AG04450 (cell line): ENCODE results near the gene URB1. TPM values are rescaled to one million over a fixed set of nuclear protein-coding genes. Genes with fewer than 3 reads are reported as not detected.

Experiments
- CTCF ChIA-PET: fragments of 300-600, 350-600 bp; formaldehyde crosslinking; extraction: SDS; loops from one replicate; lab custom pipeline; 2022; ENCODE audit warnings: antibody characterized with exemption, inconsistent platforms; lab: Charles Lee
- POLR2A ChIA-PET: fragments of 350-600 bp; formaldehyde crosslinking; extraction: SDS; loops from one replicate; lab custom pipeline; 2021; ENCODE audit warnings: antibody characterized with exemption, inconsistent platforms; lab: Yijun Ruan, JAX
- DNase-seq: peaks from one replicate; pipeline ENCODE4 v3.0.0-alpha.2; 2011; ENCODE audit warnings: low read depth, low spot score
- H3K27ac ChIP-seq: one replicate; pipeline ENCODE4 v1.5.1; 2012; ENCODE audit warnings: low read depth, low read length, control low read depth
- H3K27me3 ChIP-seq: one replicate; pipeline ENCODE4 v1.6.0; 2012; ENCODE audit warnings: low read length; ENCODE audit not compliant: control insufficient read depth, insufficient read depth
- H3K4me3 ChIP-seq: 2 replicates; pipeline ENCODE4 v1.5.1; 2011; ENCODE audit warnings: mild to moderate bottlenecking, low read depth, low read length, control low read depth
- H3K9me3 ChIP-seq: 2 replicates; pipeline ENCODE4 v1.5.1; 2012; ENCODE audit warnings: low read length; ENCODE audit not compliant: control insufficient read depth, insufficient read depth
- CTCF ChIP-seq: IDR thresholded peaks from 2 replicates; pipeline ENCODE4 v1.5.1; 2011; ENCODE audit warnings: low read depth, low read length, control low read depth, inconsistent platforms
- polyA plus RNA-seq: library from polyadenylated mRNA; depleted of rRNA; stranded (reverse); fragments of >200 nt; gene quantifications from 2 replicates; pipeline ENCODE4 v1.2.3, GENCODE V29; 2011

URB1 gene
- polyA plus RNA-seq, 1 experiment = 7.6 TPM

- H3K27me3 ChIP-seq = no peaks in the 10 kb centered on the region
- POLR2A ChIA-PET = no interaction called here
- H3K27ac ChIP-seq = no peak within 1 kb of the TSS
- H3K4me3 ChIP-seq = no peak within 1 kb of the TSS
- no peak for TF ChIP-seq CTCF
- no peak for DNase-seq
- H3K9me3 ChIP-seq = no peaks in the 10 kb centered on the region; the same call in none of the 2 replicates
- CTCF ChIA-PET = interaction anchor here (1.0 kb wide), 1 partner anchor 302 kb away, joined by 4 read pairs; no protein-coding TSS in a partner anchor
These were observed 94.1 kb downstream of the URB1 start, which contains the start of gene MRAP for GRCh38 chr21:32298658-32299081. MRAP (plus strand) TSS chr21:32298855; CDS start chr21:32298972, 117 bp downstream.

- CTCF ChIA-PET = interaction anchor here (1.0 kb wide), 1 partner anchor 303 kb away, joined by 4 read pairs; no protein-coding TSS in a partner anchor
- no peak overlapping the region for H3K27ac ChIP-seq
- H3K9me3 ChIP-seq = no peaks in the 10 kb centered on the region; the same call in none of the 2 replicates
- H3K27me3 ChIP-seq = no peaks in the 10 kb centered on the region
- no peak overlapping the region for H3K4me3 ChIP-seq
- TF ChIP-seq CTCF = no peak
- POLR2A ChIA-PET = no interaction called here
- DNase-seq = no peak
These were observed 94.7 kb downstream of the URB1 start for GRCh38 chr21:32298148-32298559.

GRCh38 chr21:32297449-32297848 is 95.4 kb downstream of the URB1 start:
- DNase-seq = no peak
- POLR2A ChIA-PET = no interaction called here
- Histone ChIP-seq H3K9me3 (no peaks in the 10 kb centered on the region; the same call in none of the 2 replicates), H3K4me3 (no peak overlapping the region), H3K27ac (no peak overlapping the region), H3K27me3 (no peaks in the 10 kb centered on the region)
- CTCF ChIA-PET = interaction anchor here (1.0 kb wide), 1 partner anchor 304 kb away, joined by 4 read pairs; no protein-coding TSS in a partner anchor
- TF ChIP-seq CTCF = no peak

- no peak overlapping the region for H3K27ac ChIP-seq
- no peak for DNase-seq
- H3K27me3 ChIP-seq = no peaks in the 10 kb centered on the region
- no peak overlapping the region for H3K4me3 ChIP-seq
- H3K9me3 ChIP-seq = no peaks in the 10 kb centered on the region
- CTCF ChIA-PET = no interaction called here
- no peak for TF ChIP-seq CTCF
- POLR2A ChIA-PET = no interaction called here
These were observed 107.3 kb downstream of the URB1 start for GRCh38 chr21:32285476-32285875.

- Histone ChIP-seq H3K9me3 (no peaks in the 10 kb centered on the region), H3K27me3 (no peaks in the 10 kb centered on the region), H3K4me3 (no peak overlapping the region), H3K27ac (no peak overlapping the region)
- ChIA-PET CTCF (no interaction called here), POLR2A (no interaction called here)
- no peak for TF ChIP-seq CTCF
- DNase-seq = no peak
These were observed 109.8 kb downstream of the URB1 start for GRCh38 chr21:32282992-32283391.
